Smooth muscle cell (in vitro differentiated cells): ENCODE data around the gene NUAK1. TPM values are rescaled to one million over a fixed set of nuclear protein-coding genes. Genes with fewer than 3 reads are reported as not detected.

ENCODE experiments used
- DNase-seq: peaks from one replicate; lab custom pipeline; 2025; ENCODE audit not compliant: unreplicated experiment; lab: John Stamatoyannopoulos, UW
- H2AFZ ChIP-seq: fragments of 200-600 bp; sonication (generic); 2 replicates; pipeline ENCODE4 v1.6.0; 2016; ENCODE audit warnings: antibody characterized with exemption, low read depth, mild to moderate bottlenecking
- H3F3A ChIP-seq: fragments of 200-600 bp; sonication (generic); 2 replicates; pipeline ENCODE4 v1.6.0; 2017; ENCODE audit warnings: antibody characterized with exemption, low read depth
- H3K27ac ChIP-seq: fragments of 200-600 bp; sonication (generic); 2 replicates; pipeline ENCODE4 v1.5.1; 2016; ENCODE audit warnings: low read depth, mild to moderate bottlenecking
- H3K27me3 ChIP-seq: fragments of 200-600 bp; sonication (generic); 2 replicates; pipeline ENCODE4 v1.6.1; 2016; ENCODE audit warnings: low read depth, mild to moderate bottlenecking
- H3K36me3 ChIP-seq: fragments of 200-600 bp; sonication (generic); 2 replicates; pipeline ENCODE4 v1.5.1; 2016; ENCODE audit warnings: low read depth
- H3K4me1 ChIP-seq: fragments of 200-600 bp; sonication (generic); 2 replicates; pipeline ENCODE4 v1.5.1; 2016; ENCODE audit warnings: low read depth
- H3K4me2 ChIP-seq: fragments of 200-600 bp; sonication (generic); 2 replicates; pipeline ENCODE4 v1.6.0; 2016; ENCODE audit warnings: mild to moderate bottlenecking
- H3K4me3 ChIP-seq: fragments of 200-600 bp; sonication (generic); 2 replicates; pipeline ENCODE4 v1.5.1; 2016; ENCODE audit warnings: mild to moderate bottlenecking
- H3K79me2 ChIP-seq: fragments of 200-600 bp; sonication (generic); 2 replicates; pipeline ENCODE4 v1.6.0; 2016; ENCODE audit warnings: low read depth, mild to moderate bottlenecking
- H3K9ac ChIP-seq: fragments of 200-600 bp; sonication (generic); 2 replicates; pipeline ENCODE4 v1.6.0; 2016; ENCODE audit warnings: low read depth
- H3K9me3 ChIP-seq: fragments of 200-600 bp; sonication (generic); replicated peaks from 2 replicates; pipeline ENCODE4 v1.5.1; 2016; ENCODE audit warnings: low read depth
- H4K20me1 ChIP-seq: fragments of 200-600 bp; sonication (generic); 2 replicates; pipeline ENCODE4 v1.6.0; 2016; ENCODE audit warnings: low read depth
- CTCF ChIP-seq: fragments of 200-600 bp; sonication (generic); IDR thresholded peaks from 2 replicates; pipeline ENCODE4 v1.5.1; 2017; ENCODE audit warnings: borderline replicate concordance, mild to moderate bottlenecking, antibody characterized with exemption; ENCODE audit not compliant: insufficient read depth, poor library complexity, severe bottlenecking
- WGBS: methylation state at CpG from one replicate; pipeline ENCODE4 v1.1.7; 2016; ENCODE audit warnings: low lambda C conversion rate; 5-methylcytosine and 5-hydroxymethylcytosine counted together
- polyA plus RNA-seq: library from polyadenylated mRNA; unstranded; fragments of >200 nt; fragmentation: Nextera tagmentation; extraction: Ambion mirVana; gene quantifications from 2 replicates; pipeline ENCODE4 v1.2.1, GENCODE V29; 2016
- total RNA-seq: library from RNA; depleted of rRNA; stranded (reverse); fragments of >200 nt; gene quantifications from 2 replicates; pipeline ENCODE4 v1.2.3, GENCODE V29; 2014

Gene NUAK1
- total and polyA plus RNA-seq, 2 experiments from 2014 or later, result 35.3 to 64.2 TPM

DNA sequence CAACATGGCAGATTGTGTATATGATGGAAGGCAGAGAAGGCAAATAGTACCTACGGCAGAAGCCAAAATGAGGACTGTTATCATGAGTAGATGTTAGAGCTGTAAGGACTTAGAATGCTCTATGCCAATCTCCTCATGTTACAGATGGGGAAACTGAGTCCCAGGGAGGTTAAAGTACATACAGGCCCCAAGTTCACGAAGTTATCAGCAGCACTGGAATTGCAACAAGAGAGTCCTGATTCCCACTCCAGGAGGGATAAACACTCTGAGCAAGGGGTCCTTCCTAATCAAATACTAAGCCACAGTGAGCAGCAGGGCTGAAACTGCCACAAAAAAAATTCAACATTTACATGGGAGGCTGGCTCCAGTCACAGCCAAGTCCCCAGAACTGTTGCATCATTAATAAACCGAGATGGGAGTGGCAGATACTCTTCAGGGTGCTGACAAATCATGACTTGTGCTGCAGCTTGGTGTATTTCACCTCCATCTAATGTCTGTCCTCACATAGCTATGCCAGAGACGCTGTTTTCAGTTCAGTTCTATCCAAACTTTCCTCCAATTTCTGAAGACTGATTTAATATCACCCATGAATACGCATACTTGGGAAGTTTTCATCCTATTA is 24.2 kb downstream of the NUAK1 start:
- Histone ChIP-seq H3K27ac (peak overlapping the region; percentile 95), H2AFZ (no peak overlapping the region), H3K4me2 (peak overlapping the region; percentile 66), H3K9me3 (no peaks in the 10 kb centered on the region), H3K36me3 (no peaks in the 10 kb centered on the region), H3K4me1 (peaks cover 66% of the 10 kb centered on the region), H3K27me3 (no peaks in the 10 kb centered on the region), H3K4me3 (no peak overlapping the region), H3F3A (peaks cover 38% of the 10 kb centered on the region), H3K79me2 (peaks cover 98% of the 10 kb centered on the region), H4K20me1 (peaks cover 99% of the 10 kb centered on the region), H3K9ac (peak overlapping the region; percentile 69)
- 63% methylated on average over 5 of the region's 5 CpGs for WGBS
- DNase-seq, result no peak
- TF ChIP-seq CTCF, result no peak

DNA sequence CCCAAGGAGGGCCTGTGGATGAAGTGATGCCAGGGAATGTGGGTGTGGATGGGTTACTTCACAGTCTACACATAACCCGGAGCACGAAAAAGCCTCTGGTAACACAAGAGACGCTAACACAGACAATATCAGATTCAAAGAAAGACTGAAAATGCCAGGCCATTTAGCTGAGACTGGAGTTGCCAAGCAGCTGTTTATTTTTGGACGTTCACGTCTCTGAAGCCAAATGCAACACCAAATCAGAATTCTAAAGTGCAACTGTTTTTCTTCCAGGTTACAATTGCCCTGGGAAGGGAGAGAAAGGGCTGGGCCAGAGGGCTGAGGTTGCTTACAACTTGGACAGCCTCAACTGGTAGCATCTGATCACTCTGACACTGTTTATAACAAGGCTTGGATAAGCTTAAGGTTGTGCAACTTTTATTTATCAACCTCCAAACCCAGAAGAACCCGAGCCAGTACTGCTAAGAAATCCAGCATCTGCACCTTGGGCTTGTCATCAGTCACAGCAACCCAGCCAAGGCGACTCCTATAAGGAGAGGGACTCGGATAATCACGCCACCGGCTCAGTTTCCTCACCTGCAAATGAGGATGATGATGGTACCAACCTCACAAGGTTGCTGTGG is 24.8 kb downstream of the NUAK1 start:
- H3K36me3 ChIP-seq, result no peaks in the 10 kb centered on the region
- peaks cover 39% of the 10 kb centered on the region for H3F3A ChIP-seq
- no peaks in the 10 kb centered on the region for H3K27me3 ChIP-seq
- DNase-seq, result no peak
- peak overlapping the region; percentile 69 for H3K9ac ChIP-seq
- no peak overlapping the region for H3K4me3 ChIP-seq
- H3K79me2 ChIP-seq, result peaks cover 98% of the 10 kb centered on the region
- no peak overlapping the region for H2AFZ ChIP-seq
- H3K4me2 ChIP-seq, result peak overlapping the region; percentile 66
- H3K9me3 ChIP-seq, result no peaks in the 10 kb centered on the region
- 55% methylated on average over 10 of the region's 10 CpGs for WGBS
- H4K20me1 ChIP-seq, result peaks cover 99% of the 10 kb centered on the region
- peak overlapping the region; percentile 95 for H3K27ac ChIP-seq
- peaks cover 69% of the 10 kb centered on the region for H3K4me1 ChIP-seq
- TF ChIP-seq CTCF, result no peak

DNA sequence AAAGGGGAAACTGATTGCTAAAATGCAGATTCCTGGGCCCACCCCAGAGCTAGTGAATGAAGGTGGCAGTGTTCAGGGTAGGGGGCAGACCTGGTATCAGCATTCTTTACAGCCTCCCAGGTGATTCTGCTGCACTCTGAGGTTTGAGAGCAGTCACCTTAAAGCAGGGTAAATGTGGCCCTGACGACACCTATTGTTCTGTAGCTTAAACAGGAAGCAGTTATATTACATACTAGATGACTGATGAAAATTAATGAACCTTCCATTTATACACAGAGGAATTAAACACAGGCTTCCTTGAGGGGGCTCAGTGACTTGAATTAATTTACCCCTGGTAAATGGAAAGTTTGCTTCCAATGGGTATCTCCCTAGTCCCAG is 25.3 kb downstream of the NUAK1 start:
- no peak for DNase-seq
- 84% methylated on average over 1 of the region's 1 CpG for WGBS
- Histone ChIP-seq H3K9ac (peak overlapping the region; percentile 69), H4K20me1 (peaks cover 99% of the 10 kb centered on the region), H3K4me3 (no peak overlapping the region), H3F3A (peaks cover 39% of the 10 kb centered on the region), H3K36me3 (no peaks in the 10 kb centered on the region), H3K9me3 (no peaks in the 10 kb centered on the region), H3K27me3 (no peaks in the 10 kb centered on the region), H3K27ac (peak overlapping the region; percentile 95), H3K79me2 (peaks cover 97% of the 10 kb centered on the region), H3K4me1 (peaks cover 69% of the 10 kb centered on the region), H2AFZ (no peak overlapping the region), H3K4me2 (peak overlapping the region; percentile 66)
- TF ChIP-seq CTCF, result no peak

GRCh38 chr12:106113042-106113441 is 25.7 kb downstream of the NUAK1 start:
- TF ChIP-seq CTCF, result no peak
- peak overlapping the region; percentile 95 for H3K27ac ChIP-seq
- 13% methylated on average over 6 of the region's 6 CpGs for WGBS
- peaks cover 42% of the 10 kb centered on the region for H3F3A ChIP-seq
- no peaks in the 10 kb centered on the region for H3K9me3 ChIP-seq
- peaks cover 99% of the 10 kb centered on the region for H4K20me1 ChIP-seq
- H3K9ac ChIP-seq, result peak overlapping the region; percentile 69
- DNase-seq, result no peak
- H3K36me3 ChIP-seq, result no peaks in the 10 kb centered on the region
- H3K79me2 ChIP-seq, result peaks cover 96% of the 10 kb centered on the region
- no peak overlapping the region for H2AFZ ChIP-seq
- no peaks in the 10 kb centered on the region for H3K27me3 ChIP-seq
- peak overlapping the region; percentile 66 for H3K4me2 ChIP-seq
- no peak overlapping the region for H3K4me3 ChIP-seq
- peaks cover 68% of the 10 kb centered on the region for H3K4me1 ChIP-seq
